Ovary (tissue), 3 donors: ENCODE measurements around the gene NUP133.

ENCODE experiments used
- CTCF ChIP-seq, 3 donors: fragments of 450-650 bp in 2 of 3; fragments of 200-600 bp in 1 of 3; IDR thresholded peaks; one replicate each; pipeline versions ENCODE4 v1.5.1 to v1.8.0; 2016 to 2022; ENCODE audit warnings: antibody characterized with exemption in 3 of 3, mild to moderate bottlenecking in 1 of 3
- EP300 ChIP-seq: sonication (generic); formaldehyde crosslinking; IDR thresholded peaks from one replicate; pipeline ENCODE4 v1.6.1; 2017; ENCODE audit warnings: antibody characterized with exemption
- POLR2A ChIP-seq: fragments of 450-650 bp; IDR thresholded peaks from one replicate; pipeline ENCODE4 v1.6.1; 2017; ENCODE audit warnings: antibody characterized with exemption, mild to moderate bottlenecking, moderate library complexity
- donor health status: DM: no; HTN: no; CAD: no.

GRCh38 chr1:229474509-229474908 is 33.6 kb downstream of the NUP133 start:
- no peak for TF ChIP-seq CTCF (IDR thresholded peaks at IDR 0.05)
- no peak for TF ChIP-seq EP300
- TF ChIP-seq POLR2A, result no peak
